Parathyroid adenoma (tissue), 2 donors: ENCODE data around the gene SLC8A3.

Source experiments
- H2AFZ ChIP-seq: fragments of 300-600 bp; sonication (generic); one replicate; pipeline ENCODE4 v1.7.0; 2017; ENCODE audit warnings: antibody characterized with exemption, mild to moderate bottlenecking
- H3K27ac ChIP-seq: fragments of 300-600 bp; sonication (generic); one replicate; pipeline ENCODE4 v1.7.0; 2017
- H3K27me3 ChIP-seq: fragments of 300-600 bp; sonication (generic); one replicate; pipeline ENCODE4 v1.7.0; 2017; ENCODE audit warnings: low read length; ENCODE audit not compliant: control insufficient read depth, insufficient read depth
- H3K36me3 ChIP-seq: fragments of 300-600 bp; sonication (generic); one replicate; pipeline ENCODE4 v1.7.0; 2017; ENCODE audit warnings: low read length; ENCODE audit not compliant: control insufficient read depth, insufficient read depth
- H3K4me1 ChIP-seq: fragments of 300-600 bp; sonication (generic); one replicate; pipeline ENCODE4 v1.7.0; 2017; ENCODE audit warnings: control low read depth
- H3K4me2 ChIP-seq: fragments of 300-600 bp; sonication (generic); one replicate; pipeline ENCODE4 v1.7.0; 2017; ENCODE audit warnings: low read length
- H3K4me3 ChIP-seq: fragments of 300-600 bp; sonication (generic); one replicate; pipeline ENCODE4 v1.7.0; 2017; ENCODE audit warnings: low read depth, low read length
- H3K79me2 ChIP-seq: fragments of 300-600 bp; sonication (generic); one replicate; pipeline ENCODE4 v1.7.0; 2017; ENCODE audit warnings: control low read depth
- H3K9ac ChIP-seq: fragments of 300-600 bp; sonication (generic); one replicate; pipeline ENCODE4 v1.7.0; 2017; ENCODE audit warnings: mild to moderate bottlenecking
- H3K9me3 ChIP-seq: fragments of 300-600 bp; sonication (generic); one replicate; pipeline ENCODE4 v1.7.0; 2017; ENCODE audit warnings: low read length; ENCODE audit not compliant: control insufficient read depth
- CTCF ChIP-seq: fragments of 300-600 bp; sonication (generic); IDR thresholded peaks from one replicate; pipeline ENCODE4 v1.7.0; 2017; ENCODE audit warnings: antibody characterized with exemption, mild to moderate bottlenecking
- donor health status: primary hyperparathyroidism.

SLC8A3 gene

GRCh38 chr14:70078329-70078728 is 110.4 kb downstream of the SLC8A3 start:
- Histone ChIP-seq H3K4me2 (peak overlapping the region; percentile 42), H3K4me3 (no peak overlapping the region), H3K9ac (no peak overlapping the region), H3K27ac (peak overlapping the region; percentile 61), H3K36me3 (no peaks in the 10 kb centered on the region), H2AFZ (no peak overlapping the region), H3K9me3 (no peaks in the 10 kb centered on the region), H3K79me2 (no peaks in the 10 kb centered on the region), H3K4me1 (peaks cover 48% of the 10 kb centered on the region), H3K27me3 (no peaks in the 10 kb centered on the region)
- TF ChIP-seq CTCF = no peak

- Histone ChIP-seq H3K9me3 (no peaks in the 10 kb centered on the region), H3K4me2 (no peak overlapping the region), H3K4me3 (no peak overlapping the region), H2AFZ (peak overlapping the region; percentile 28), H3K79me2 (no peaks in the 10 kb centered on the region), H3K27me3 (no peaks in the 10 kb centered on the region), H3K4me1 (peaks cover 48% of the 10 kb centered on the region), H3K9ac (no peak overlapping the region), H3K27ac (peak overlapping the region; percentile 61), H3K36me3 (no peaks in the 10 kb centered on the region)
- no peak for TF ChIP-seq CTCF
Measured at GRCh38 chr14:70077720-70078119, 111.0 kb downstream of the SLC8A3 start.

- Histone ChIP-seq H3K79me2 (no peaks in the 10 kb centered on the region), H3K27ac (peak overlapping the region; percentile 61), H3K27me3 (no peaks in the 10 kb centered on the region), H3K4me3 (no peak overlapping the region), H3K36me3 (no peaks in the 10 kb centered on the region), H3K4me2 (no peak overlapping the region), H3K9ac (no peak overlapping the region), H3K4me1 (peaks cover 41% of the 10 kb centered on the region), H3K9me3 (no peaks in the 10 kb centered on the region), H2AFZ (peak overlapping the region; percentile 28)
- TF ChIP-seq CTCF = no peak
Measured at GRCh38 chr14:70077005-70077404, 111.7 kb downstream of the SLC8A3 start.

DNA sequence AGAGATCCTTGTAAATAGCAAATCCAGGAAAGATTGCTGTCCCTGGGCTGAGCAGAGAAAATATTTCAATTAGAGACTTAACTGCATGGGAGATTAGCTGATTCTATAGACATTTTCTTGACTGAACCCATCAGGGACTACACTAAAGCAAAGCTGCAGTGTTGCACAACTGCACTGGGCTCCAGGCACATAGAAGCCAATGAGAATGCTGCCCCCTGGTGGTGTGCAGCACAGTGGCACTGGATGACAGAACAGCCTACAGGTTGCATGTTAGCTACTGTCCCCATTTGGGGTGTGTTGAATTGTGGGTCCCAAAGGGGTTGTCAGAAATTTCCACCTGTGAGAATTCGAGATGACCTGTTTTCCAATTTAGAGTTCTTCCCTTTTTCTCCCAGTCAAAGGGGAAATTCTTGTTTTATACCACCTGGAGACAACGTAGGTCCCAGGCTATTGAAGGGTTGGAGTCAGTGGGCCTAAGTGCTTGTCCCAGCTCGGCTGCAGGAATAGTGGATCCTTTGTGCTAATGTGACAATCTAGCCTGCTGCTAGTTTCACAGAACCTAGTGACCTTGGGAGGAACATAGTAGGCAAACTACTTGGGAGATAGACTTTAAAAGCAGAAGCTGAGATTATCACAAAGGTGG is 114.7 kb downstream of the SLC8A3 start:
- Histone ChIP-seq H3K9ac (no peak overlapping the region), H2AFZ (no peak overlapping the region), H3K4me1 (peaks cover 20% of the 10 kb centered on the region), H3K4me3 (no peak overlapping the region), H3K9me3 (no peaks in the 10 kb centered on the region), H3K79me2 (no peaks in the 10 kb centered on the region), H3K36me3 (no peaks in the 10 kb centered on the region), H3K27ac (no peak overlapping the region), H3K4me2 (no peak overlapping the region), H3K27me3 (no peaks in the 10 kb centered on the region)
- TF ChIP-seq CTCF = peak; percentile 84

DNA sequence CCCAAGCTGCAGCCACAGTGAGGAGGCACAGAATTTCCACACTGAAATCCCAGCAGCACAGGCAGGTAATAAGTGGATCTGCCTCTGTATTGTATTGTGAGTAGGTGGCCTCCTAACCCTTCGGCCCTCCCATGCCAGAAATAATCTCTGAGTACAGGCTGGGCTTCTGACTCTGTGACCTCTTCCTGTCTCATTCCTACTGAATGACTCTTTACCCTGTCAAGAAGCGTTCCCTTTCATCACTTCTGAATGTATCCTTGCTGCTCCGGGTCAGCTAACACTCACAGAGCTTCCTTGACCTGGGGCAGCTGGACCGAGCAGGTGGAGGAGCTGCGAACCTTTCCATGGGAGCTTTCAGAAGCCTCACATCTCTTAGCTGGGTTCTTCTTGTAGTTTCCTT is 119.6 kb downstream of the SLC8A3 start:
- no peaks in the 10 kb centered on the region for H3K9me3 ChIP-seq
- TF ChIP-seq CTCF = no peak
- H3K79me2 ChIP-seq = no peaks in the 10 kb centered on the region
- H3K27ac ChIP-seq = no peak overlapping the region
- H3K4me3 ChIP-seq = no peak overlapping the region
- H3K9ac ChIP-seq = no peak overlapping the region
- no peaks in the 10 kb centered on the region for H3K4me1 ChIP-seq
- H3K36me3 ChIP-seq = no peaks in the 10 kb centered on the region
- no peaks in the 10 kb centered on the region for H3K27me3 ChIP-seq
- H3K4me2 ChIP-seq = no peak overlapping the region
- no peak overlapping the region for H2AFZ ChIP-seq
